H1 (cell line): ENCODE measurements around the gene HS2ST1. TPM values are rescaled to one million over a fixed set of nuclear protein-coding genes. Genes with fewer than 3 reads are reported as not detected.

Experiments used
- CTCF ChIA-PET: fragments of 300-600 bp; sonication (Branson Sonifier 250); formaldehyde crosslinking; loops from one replicate; lab custom pipeline; 2021; ENCODE audit not compliant: partially characterized antibody; lab: Charles Lee
- POLR2A ChIA-PET: fragments of 300-600 bp; sonication (Branson Sonifier 250); formaldehyde crosslinking; loops from one replicate; lab custom pipeline; 2021; ENCODE audit warnings: inconsistent platforms; ENCODE audit not compliant: partially characterized antibody; lab: Charles Lee
- DNase-seq, 2 experiments: peaks; one replicate each; pipeline versions ENCODE4 v3.0.0 to v3.0.0-alpha.2; 2010 to 2022; ENCODE audit warnings: low spot score in 2 of 2, low read depth in 1 of 2, mixed read lengths in 1 of 2
- FAIRE-seq: peaks from 2 replicates; lab custom pipeline; 2011; peaks lifted over from hg19 to GRCh38; lab: Jason Lieb, UNC
- H2AFZ ChIP-seq: 2 replicates; pipeline ENCODE4 v1.8.1; 2012; ENCODE audit warnings: low read length, inconsistent platforms
- H2AK5ac ChIP-seq: 2 replicates; pipeline ENCODE4 v1.6.1; 2013; ENCODE audit warnings: low read depth, low read length
- H2BK120ac ChIP-seq: replicated peaks from 2 replicates; pipeline ENCODE3; 2013; ENCODE audit warnings: low read depth, low read length, inconsistent platforms
- H2BK12ac ChIP-seq: 2 replicates; pipeline ENCODE4 v1.6.1; 2013; ENCODE audit warnings: low read depth, low read length
- H2BK15ac ChIP-seq: 2 replicates; pipeline ENCODE4 v1.6.1; 2013; ENCODE audit warnings: low read length
- H2BK20ac ChIP-seq: 2 replicates; pipeline ENCODE4 v1.6.1; 2013; ENCODE audit warnings: low read length
- H2BK5ac ChIP-seq: 2 replicates; pipeline ENCODE4 v1.6.1; 2013; ENCODE audit warnings: low read depth, low read length
- H3K14ac ChIP-seq: 2 replicates; pipeline ENCODE4 v1.6.1; 2013; ENCODE audit warnings: inconsistent platforms; ENCODE audit not compliant: insufficient read length
- H3K18ac ChIP-seq: 2 replicates; pipeline ENCODE4 v1.6.1; 2013; ENCODE audit warnings: low read length; ENCODE audit errors: extremely low read depth
- H3K23ac ChIP-seq: 2 replicates; pipeline ENCODE4 v1.6.1; 2013; ENCODE audit warnings: inconsistent platforms; ENCODE audit not compliant: insufficient read length
- H3K23me2 ChIP-seq: 2 replicates; pipeline ENCODE4 v1.6.1; 2013; ENCODE audit warnings: low read depth, low read length
- H3K27ac ChIP-seq: 2 replicates; pipeline ENCODE4 v1.6.1; 2011; ENCODE audit warnings: low read depth, low read length, inconsistent platforms
- H3K27me3 ChIP-seq, 4 experiments: replicated peaks in 1 of 4; 1 replicate in 1 of 4; 2 replicates in 3 of 4; pipeline versions ENCODE4 v1.6.1 to v1.8.1; 2011 to 2013; ENCODE audit warnings: low read length in 3 of 4, mild to moderate bottlenecking in 3 of 4, inconsistent platforms in 2 of 4, mixed read lengths in 2 of 4, moderate library complexity in 1 of 4; ENCODE audit not compliant: control insufficient read depth in 3 of 4, insufficient read depth in 3 of 4; ENCODE audit errors: extremely low read depth in 1 of 4
- H3K36me3 ChIP-seq, 4 experiments: 2 replicates each; pipeline versions ENCODE4 v1.6.1 to v1.8.1; 2011 to 2013; ENCODE audit warnings: mild to moderate bottlenecking in 4 of 4, low read length in 3 of 4, moderate library complexity in 2 of 4, control low read depth in 1 of 4, inconsistent platforms in 1 of 4; ENCODE audit not compliant: insufficient read depth in 4 of 4, control insufficient read depth in 2 of 4
- H3K4ac ChIP-seq: replicated peaks from 2 replicates; pipeline ENCODE3; 2013; ENCODE audit warnings: low read length, low read depth, mixed read lengths, inconsistent platforms; ENCODE audit not compliant: insufficient read length
- H3K4me1 ChIP-seq, 4 experiments: replicated peaks in 1 of 4; 1 replicate in 1 of 4; 2 replicates in 3 of 4; pipeline versions ENCODE4 v1.6.1 to v1.8.1; 2011 to 2013; ENCODE audit warnings: low read length in 3 of 4, inconsistent platforms in 2 of 4, mixed read lengths in 1 of 4; ENCODE audit not compliant: insufficient read depth in 4 of 4, control insufficient read depth in 3 of 4
- H3K4me2 ChIP-seq, 2 experiments: 2 replicates each; pipeline versions ENCODE4 v1.6.1 to v1.8.1; 2011 to 2013; ENCODE audit warnings: low read depth in 2 of 2, low read length in 2 of 2, control low read depth in 1 of 2, inconsistent platforms in 1 of 2, mild to moderate bottlenecking in 1 of 2; ENCODE audit not compliant: insufficient read depth in 1 of 2
- H3K4me3 ChIP-seq, 4 experiments: fragments of 200-600, 300-600 bp in 1 of 4; sonication (generic), shearing (Covaris generic), sonication (Bioruptor Twin) in 1 of 4; 2 replicates each; pipeline versions ENCODE4 v1.5.1 to v1.8.1; 2011 to 2016; ENCODE audit warnings: low read length in 4 of 4, low read depth in 3 of 4, control low read depth in 2 of 4, inconsistent platforms in 2 of 4, mild to moderate bottlenecking in 2 of 4, mixed read lengths in 1 of 4, moderate library complexity in 1 of 4; ENCODE audit not compliant: insufficient read depth in 2 of 4; ENCODE audit errors: extremely low read depth in 1 of 4
- H3K56ac ChIP-seq: replicated peaks from 2 replicates; pipeline ENCODE3; 2013; ENCODE audit warnings: low read depth, mild to moderate bottlenecking, mixed read lengths, low read length, inconsistent platforms; ENCODE audit not compliant: insufficient read length
- H3K79me1 ChIP-seq: 2 replicates; pipeline ENCODE4 v1.6.1; 2013; ENCODE audit warnings: low read depth, low read length, control low read depth
- H3K79me2 ChIP-seq, 2 experiments: 2 replicates each; pipeline versions ENCODE4 v1.6.1 to v1.8.1; 2012 to 2013; ENCODE audit warnings: low read length in 2 of 2, mild to moderate bottlenecking in 2 of 2, inconsistent platforms in 1 of 2; ENCODE audit not compliant: insufficient read depth in 2 of 2, control insufficient read depth in 1 of 2
- H3K9ac ChIP-seq, 4 experiments: replicated peaks in 1 of 4; 1 replicate in 1 of 4; 2 replicates in 3 of 4; pipeline versions ENCODE4 v1.6.1 to v1.8.1; 2011 to 2013; ENCODE audit warnings: low read depth in 3 of 4, low read length in 3 of 4, control low read depth in 2 of 4, mild to moderate bottlenecking in 2 of 4, moderate library complexity in 2 of 4, inconsistent platforms in 1 of 4; ENCODE audit errors: extremely low read depth in 1 of 4
- H3K9me3 ChIP-seq, 2 experiments: 2 replicates each; pipeline versions ENCODE4 v1.6.1 to v1.8.1; 2012 to 2013; ENCODE audit warnings: mild to moderate bottlenecking in 2 of 2, moderate library complexity in 2 of 2, control low read depth in 1 of 2, inconsistent platforms in 1 of 2, low read depth in 1 of 2, low read length in 1 of 2, mixed read lengths in 1 of 2; ENCODE audit not compliant: insufficient read depth in 2 of 2
- H4K20me1 ChIP-seq, 2 experiments: replicated peaks in 1 of 2; 2 replicates each; pipeline versions ENCODE3 to v1.8.1; 2011 to 2013; ENCODE audit warnings: inconsistent platforms in 2 of 2, low read length in 2 of 2, mild to moderate bottlenecking in 1 of 2; ENCODE audit not compliant: insufficient read depth in 2 of 2, control insufficient read depth in 1 of 2
- H4K5ac ChIP-seq: 2 replicates; pipeline ENCODE4 v1.6.1; 2013; ENCODE audit warnings: low read length, low read depth, mixed read lengths, inconsistent platforms; ENCODE audit not compliant: insufficient read length
- H4K8ac ChIP-seq: 2 replicates; pipeline ENCODE4 v1.8.0; 2013; ENCODE audit warnings: mild to moderate bottlenecking, moderate library complexity, low read length, inconsistent platforms; ENCODE audit not compliant: insufficient read depth; ENCODE audit errors: extremely low read depth
- H4K91ac ChIP-seq: replicated peaks from 2 replicates; pipeline ENCODE3; 2013; ENCODE audit warnings: low read length, mixed read lengths, inconsistent platforms; ENCODE audit not compliant: insufficient read length
- ATF2 ChIP-seq: IDR thresholded peaks from 2 replicates; pipeline ENCODE4 v1.6.1; 2012; ENCODE audit warnings: low read length, inconsistent platforms
- NANOG ChIP-seq: IDR thresholded peaks from 2 replicates; pipeline ENCODE4 v1.6.1; 2011; ENCODE audit warnings: low read length, low read depth, mild to moderate bottlenecking, inconsistent platforms; ENCODE audit not compliant: insufficient read depth, poor library complexity, severe bottlenecking
- SUZ12 ChIP-seq: fragments of 200-600 bp; sonication (generic); IDR thresholded peaks from 2 replicates; pipeline ENCODE4 v1.6.1; 2012; ENCODE audit warnings: mild to moderate bottlenecking, inconsistent platforms, low read length, moderate library complexity, mixed read lengths
- WGBS, 2 experiments: shearing (Covaris generic) in 1 of 2; methylation state at CpG; one replicate each; pipeline versions ENCODE4 v1.1.6 to v1.1.7; 2013 to 2015; ENCODE audit warnings: low lambda C conversion rate in 2 of 2, mixed read lengths in 2 of 2, inconsistent platforms in 1 of 2, low coverage in 1 of 2, missing lambda C conversion rate in 1 of 2; ENCODE audit not compliant: insufficient replicate concordance in 2 of 2, insufficient coverage in 1 of 2, insufficient read length in 1 of 2; ENCODE audit errors: extremely low coverage in 1 of 2, missing lambda C conversion rate in 1 of 2; 5-methylcytosine and 5-hydroxymethylcytosine counted together
- polyA plus RNA-seq, 7 experiments: library from polyadenylated mRNA; depleted of rRNA in 3 of 7; stranded (reverse) in 5 of 7; unstranded in 2 of 7; fragments of >200 nt in 5 of 7; fragments of 200-250 nt in 2 of 7; gene quantifications; 1 replicate in 5 of 7; 2 replicates in 1 of 7; 4 replicates in 1 of 7; pipeline versions ENCODE4 v1.2.1 to v1.2.3, GENCODE V29; 2011 to 2013; ENCODE audit warnings: missing spikeins in 2 of 7, mixed read lengths in 2 of 7
- total RNA-seq: library from RNA; stranded (reverse); fragmentation: NEBNext Ultra II Directional; extraction: Animal tissue kit (Norgen Biotek cat#: 25700); gene quantifications from 2 replicates; pipeline ENCODE4 v1.2.1, GENCODE V29; 2021

The HS2ST1 gene
- total and polyA plus RNA-seq, 2 of the 8 experiments (the other 6 are each of a cell fraction or from before 2014, with no cell fraction given), result 5.2 to 28.3 TPM

- Histone ChIP-seq H2BK15ac (no peak overlapping the region), H2BK12ac (no peak overlapping the region), H3K4ac (no peak overlapping the region), H3K23ac (no peak overlapping the region), H3K36me3 (no peaks in the 10 kb centered on the region), H3K9me3 (no peaks in the 10 kb centered on the region), H3K4me1 (peaks cover 0 to 2% (median 0%) of the 10 kb centered on the region in 4 experiments; a peak in 1 of 7 replicates), H3K18ac (no peak overlapping the region), H3K27me3 (no peaks in the 10 kb centered on the region), H3K79me2 (peaks cover 0 to 65% of the 10 kb centered on the region in 2 experiments; a peak in 2 of 4 replicates), H3K27ac (no peak overlapping the region), H4K5ac (no peak overlapping the region), H3K14ac (no peak overlapping the region), H4K91ac (no peak overlapping the region), H4K20me1 (no peaks in the 10 kb centered on the region), H3K4me2 (no peak overlapping the region), H2BK20ac (no peak overlapping the region), H2AFZ (no peak overlapping the region), H4K8ac (no peak overlapping the region), H3K9ac (no peak overlapping the region), H2AK5ac (no peak overlapping the region), H2BK120ac (no peak overlapping the region), H3K23me2 (no peaks in the 10 kb centered on the region), H3K56ac (no peak overlapping the region), H3K79me1 (no peaks in the 10 kb centered on the region), H3K4me3 (no peak overlapping the region), H2BK5ac (no peak overlapping the region)
- POLR2A ChIA-PET, result interaction anchor here (1.0 kb wide), 1 partner anchor 10 kb away, joined by 3 read pairs; no protein-coding TSS in a partner anchor
- CTCF ChIA-PET, result interaction anchor here (0.6 kb wide), 1 partner anchor 144 kb away, joined by 3 read pairs; no protein-coding TSS in a partner anchor
- no peak for FAIRE-seq
- 41% methylated on average over 2 of the region's 2 CpGs; no CpG with 5 or more reads in 1 of the 2 experiments for WGBS, 2 experiments
- no peak for DNase-seq
- TF ChIP-seq SUZ12, result no peak
- TF ChIP-seq NANOG, result no peak
- no peak for TF ChIP-seq ATF2
These were observed 86.0 kb downstream of the HS2ST1 start for GRCh38 chr1:87000460-87000859.
